H9 (cell line): ENCODE results near the gene NRIP3. TPM values are rescaled to one million over a fixed set of nuclear protein-coding genes. Genes with fewer than 3 reads are reported as not detected.

ENCODE experiments used
- DNase-seq: peaks from one replicate; pipeline ENCODE4 v3.0.0-alpha.2; 2017
- H2AFZ ChIP-seq: one replicate; pipeline ENCODE4 v1.6.1; 2013; ENCODE audit warnings: mild to moderate bottlenecking, low read length, control low read depth, moderate library complexity
- H2AK5ac ChIP-seq: 2 replicates; pipeline ENCODE4 v1.6.1; 2013; ENCODE audit warnings: low read length, control low read depth, mixed read lengths; ENCODE audit not compliant: insufficient read length
- H2BK120ac ChIP-seq: one replicate; pipeline ENCODE4 v1.6.1; 2013; ENCODE audit warnings: low read depth, mild to moderate bottlenecking, low read length, control low read depth, inconsistent platforms; ENCODE audit not compliant: poor library complexity, severe bottlenecking
- H2BK12ac ChIP-seq: 2 replicates; pipeline ENCODE4 v1.6.1; 2013; ENCODE audit warnings: low read length, control low read depth, mixed read lengths, low read depth; ENCODE audit not compliant: insufficient read length
- H2BK15ac ChIP-seq: 2 replicates; pipeline ENCODE4 v1.6.1; 2013; ENCODE audit warnings: low read depth, low read length, control low read depth
- H2BK20ac ChIP-seq: one replicate; pipeline ENCODE4 v1.6.1; 2013; ENCODE audit warnings: low read depth, mild to moderate bottlenecking, low read length, control low read depth, inconsistent platforms; ENCODE audit not compliant: poor library complexity, severe bottlenecking
- H2BK5ac ChIP-seq: 2 replicates; pipeline ENCODE4 v1.6.1; 2013; ENCODE audit warnings: low read length, control low read depth, mixed read lengths; ENCODE audit not compliant: insufficient read length
- H3K14ac ChIP-seq: 2 replicates; pipeline ENCODE4 v1.6.1; 2013; ENCODE audit warnings: low read length, control low read depth; ENCODE audit not compliant: insufficient read depth
- H3K18ac ChIP-seq: 2 replicates; pipeline ENCODE4 v1.6.1; 2013; ENCODE audit warnings: low read depth, mild to moderate bottlenecking, mixed read lengths, low read length, control low read depth; ENCODE audit not compliant: insufficient read length
- H3K23ac ChIP-seq: 2 replicates; pipeline ENCODE4 v1.6.1; 2013; ENCODE audit warnings: low read length, control low read depth, mixed read lengths, low read depth; ENCODE audit not compliant: insufficient read length
- H3K23me2 ChIP-seq: 2 replicates; pipeline ENCODE4 v1.6.1; 2013; ENCODE audit warnings: low read depth, mild to moderate bottlenecking, mixed read lengths, low read length, control low read depth; ENCODE audit not compliant: insufficient read length, poor library complexity, severe bottlenecking
- H3K27ac ChIP-seq: 2 replicates; pipeline ENCODE4 v1.5.1; 2013; ENCODE audit warnings: low read length, control low read depth, mixed read lengths, low read depth; ENCODE audit not compliant: insufficient read length
- H3K27me3 ChIP-seq: 2 replicates; pipeline ENCODE4 v1.6.1; 2013; ENCODE audit warnings: low read length, control low read depth, inconsistent platforms; ENCODE audit not compliant: insufficient read depth
- H3K4ac ChIP-seq: 2 replicates; pipeline ENCODE4 v1.6.1; 2013; ENCODE audit warnings: low read depth, mild to moderate bottlenecking, control low read depth, inconsistent platforms, low read length, moderate library complexity
- H3K4me1 ChIP-seq: 2 replicates; pipeline ENCODE4 v1.6.1; 2013; ENCODE audit warnings: low read length, control low read depth, inconsistent platforms; ENCODE audit not compliant: insufficient read depth
- H3K4me2 ChIP-seq: 2 replicates; pipeline ENCODE4 v1.6.1; 2013; ENCODE audit warnings: low read length, control low read depth, mixed read lengths; ENCODE audit not compliant: insufficient read length, insufficient read depth
- H3K56ac ChIP-seq: 2 replicates; pipeline ENCODE4 v1.6.1; 2013; ENCODE audit warnings: low read depth, mild to moderate bottlenecking, mixed read lengths, low read length, control low read depth; ENCODE audit not compliant: insufficient read length
- H3K79me1 ChIP-seq: 2 replicates; pipeline ENCODE4 v1.6.1; 2013; ENCODE audit warnings: low read depth, mild to moderate bottlenecking, moderate library complexity, low read length, control low read depth, inconsistent platforms; ENCODE audit not compliant: insufficient read depth, poor library complexity, severe bottlenecking
- H3K79me2 ChIP-seq: 2 replicates; pipeline ENCODE4 v1.6.1; 2013; ENCODE audit warnings: low read length, control low read depth, inconsistent platforms; ENCODE audit not compliant: insufficient read depth
- H3K9ac ChIP-seq: 2 replicates; pipeline ENCODE4 v1.6.1; 2013; ENCODE audit warnings: low read length, control low read depth, mixed read lengths; ENCODE audit not compliant: insufficient read length; ENCODE audit errors: extremely low read depth
- H3K9me3 ChIP-seq: one replicate; pipeline ENCODE4 v1.6.1; 2013; ENCODE audit warnings: low read depth, low read length, inconsistent platforms; ENCODE audit not compliant: control insufficient read depth
- H3T11ph ChIP-seq: one replicate; pipeline ENCODE4 v1.6.1; 2013; ENCODE audit warnings: mild to moderate bottlenecking, low read length, control low read depth, inconsistent platforms
- H4K20me1 ChIP-seq: one replicate; pipeline ENCODE4 v1.6.1; 2013; ENCODE audit not compliant: control insufficient read depth, insufficient read length, insufficient read depth
- H4K5ac ChIP-seq: 2 replicates; pipeline ENCODE4 v1.6.1; 2013; ENCODE audit warnings: low read depth, mild to moderate bottlenecking, mixed read lengths, low read length, control low read depth; ENCODE audit not compliant: insufficient read length
- H4K8ac ChIP-seq: replicated peaks from 2 replicates; pipeline ENCODE4 v1.6.1; 2013; ENCODE audit warnings: low read length, control low read depth, mixed read lengths, low read depth; ENCODE audit not compliant: insufficient read length
- H4K91ac ChIP-seq: 2 replicates; pipeline ENCODE4 v1.6.1; 2013; ENCODE audit warnings: low read depth, mild to moderate bottlenecking, moderate library complexity, mixed read lengths, low read length, control low read depth; ENCODE audit not compliant: insufficient read length
- H3K27ac Mint-ChIP-seq, 3 experiments: 2 replicates in 2 of 3; 3 replicates in 1 of 3; pipeline ENCODE4 v1.8.0; 2020 to 2021; ENCODE audit warnings: mixed read lengths in 3 of 3, mild to moderate bottlenecking in 1 of 3, moderate library complexity in 1 of 3
- H3K27me3 Mint-ChIP-seq: 2 replicates; pipeline ENCODE4 v1.8.0; 2021; ENCODE audit warnings: low read depth, mild to moderate bottlenecking, moderate library complexity, mixed read lengths
- H3K36me3 Mint-ChIP-seq, 3 experiments: 2 replicates in 2 of 3; 3 replicates in 1 of 3; pipeline ENCODE4 v1.8.0; 2020 to 2021; ENCODE audit warnings: low read depth in 3 of 3, mixed read lengths in 3 of 3; ENCODE audit not compliant: insufficient read depth in 1 of 3
- H3K4me1 Mint-ChIP-seq, 2 experiments: 2 replicates each; pipeline ENCODE4 v1.8.0; 2020; ENCODE audit warnings: mixed read lengths in 2 of 2
- H3K4me3 Mint-ChIP-seq, 2 experiments: 2 replicates in 1 of 2; 3 replicates in 1 of 2; pipeline ENCODE4 v1.8.0; 2020 to 2021; ENCODE audit warnings: mild to moderate bottlenecking in 2 of 2, mixed read lengths in 2 of 2, moderate library complexity in 1 of 2
- H3K9me3 Mint-ChIP-seq, 2 experiments: 2 replicates in 1 of 2; 3 replicates in 1 of 2; pipeline ENCODE4 v1.8.0; 2020; ENCODE audit warnings: mild to moderate bottlenecking in 2 of 2, mixed read lengths in 2 of 2, moderate library complexity in 1 of 2
- WGBS: extraction: QIAGEN DNeasy Blood & Tissue Kit; methylation state at CpG from one replicate; pipeline ENCODE4 v1.1.7; 2013; ENCODE audit warnings: missing lambda C conversion rate, low lambda C conversion rate, mixed read lengths; ENCODE audit not compliant: insufficient read length; ENCODE audit errors: extremely low coverage; 5-methylcytosine and 5-hydroxymethylcytosine counted together
- total RNA-seq: library from RNA; stranded (reverse); gene quantifications from 2 replicates; pipeline ENCODE4 v1.2.1, GENCODE V29; 2021
- TF ChIP-seq, protein P1 (sequence below): fragments of 200-600 bp; sonication (generic); conservative IDR thresholded peaks from 3 replicates; pipeline ENCODE4 v1.8.0; 2021; ENCODE audit warnings: antibody characterized with exemption, mild to moderate bottlenecking

NRIP3 gene
- total RNA-seq, 1 experiment from 2014 or later, result 4.2 TPM

DNA sequence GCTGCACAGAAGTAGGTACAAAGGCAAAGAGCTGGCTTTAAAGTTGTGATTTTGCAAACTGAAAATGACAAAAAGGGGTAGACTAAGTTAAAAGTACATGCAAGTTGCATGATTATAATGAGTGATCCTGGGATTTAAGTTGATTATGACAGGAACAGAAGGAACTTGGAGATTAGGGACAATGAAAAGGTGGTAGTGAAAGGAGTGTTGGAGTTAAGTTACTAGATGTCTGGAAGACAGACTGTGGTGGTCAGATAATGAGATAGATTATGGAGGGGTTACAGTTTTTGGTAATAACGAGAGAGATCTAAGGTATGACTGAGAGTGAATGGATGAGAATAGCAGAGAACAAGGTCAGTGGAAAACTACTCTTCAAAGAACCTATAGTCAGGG is 31.9 kb downstream of the NRIP3 start:
- no peaks in the 10 kb centered on the region for H3K27me3 ChIP-seq
- Mint-ChIP-seq H3K27me3 (no peaks in the 10 kb centered on the region; the same call in 1 of the 2 replicates), H3K4me3 (no peak overlapping the region), H3K27ac (no peak overlapping the region), H3K9me3 (peaks cover under 1 to 5% of the 10 kb centered on the region in 2 experiments; a peak in 1 of 5 replicates), H3K4me1 (no peaks in the 10 kb centered on the region), H3K36me3 (peaks cover 0 to 6% (median under 1%) of the 10 kb centered on the region in 3 experiments; a peak in 4 of 7 replicates)
- no peaks in the 10 kb centered on the region for H3K4me1 ChIP-seq
- no peak overlapping the region for H3K9ac ChIP-seq
- H4K5ac ChIP-seq, result no peak overlapping the region
- H3K23ac ChIP-seq, result no peak overlapping the region
- H3K79me2 ChIP-seq, result no peaks in the 10 kb centered on the region
- H3K56ac ChIP-seq, result no peak overlapping the region
- no peak overlapping the region for H2BK12ac ChIP-seq
- no peak overlapping the region for H3K4ac ChIP-seq
- H3K14ac ChIP-seq, result no peak overlapping the region
- no peak for DNase-seq
- no peak overlapping the region for H3K18ac ChIP-seq
- no peak overlapping the region for H4K8ac ChIP-seq
- TF ChIP-seq, protein P1, sequence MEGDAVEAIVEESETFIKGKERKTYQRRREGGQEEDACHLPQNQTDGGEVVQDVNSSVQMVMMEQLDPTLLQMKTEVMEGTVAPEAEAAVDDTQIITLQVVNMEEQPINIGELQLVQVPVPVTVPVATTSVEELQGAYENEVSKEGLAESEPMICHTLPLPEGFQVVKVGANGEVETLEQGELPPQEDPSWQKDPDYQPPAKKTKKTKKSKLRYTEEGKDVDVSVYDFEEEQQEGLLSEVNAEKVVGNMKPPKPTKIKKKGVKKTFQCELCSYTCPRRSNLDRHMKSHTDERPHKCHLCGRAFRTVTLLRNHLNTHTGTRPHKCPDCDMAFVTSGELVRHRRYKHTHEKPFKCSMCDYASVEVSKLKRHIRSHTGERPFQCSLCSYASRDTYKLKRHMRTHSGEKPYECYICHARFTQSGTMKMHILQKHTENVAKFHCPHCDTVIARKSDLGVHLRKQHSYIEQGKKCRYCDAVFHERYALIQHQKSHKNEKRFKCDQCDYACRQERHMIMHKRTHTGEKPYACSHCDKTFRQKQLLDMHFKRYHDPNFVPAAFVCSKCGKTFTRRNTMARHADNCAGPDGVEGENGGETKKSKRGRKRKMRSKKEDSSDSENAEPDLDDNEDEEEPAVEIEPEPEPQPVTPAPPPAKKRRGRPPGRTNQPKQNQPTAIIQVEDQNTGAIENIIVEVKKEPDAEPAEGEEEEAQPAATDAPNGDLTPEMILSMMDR, result no peak
- H3K79me1 ChIP-seq, result no peaks in the 10 kb centered on the region
- H4K20me1 ChIP-seq, result no peaks in the 10 kb centered on the region
- no CpG with 5 or more reads among the region's 1 CpG for WGBS
- no peak overlapping the region for H2BK15ac ChIP-seq
- no peak overlapping the region for H3T11ph ChIP-seq
- no peak overlapping the region for H2BK20ac ChIP-seq
- no peak overlapping the region for H4K91ac ChIP-seq
- H3K9me3 ChIP-seq, result no peaks in the 10 kb centered on the region
- no peak overlapping the region for H3K4me2 ChIP-seq
- no peak overlapping the region for H2BK120ac ChIP-seq
- H3K27ac ChIP-seq, result no peak overlapping the region
- no peaks in the 10 kb centered on the region for H3K23me2 ChIP-seq
- no peak overlapping the region for H2BK5ac ChIP-seq
- H2AK5ac ChIP-seq, result no peak overlapping the region
- no peak overlapping the region for H2AFZ ChIP-seq
